GM12864 (cell line): ENCODE data around the gene TSPOAP1.

Source experiments
- DNase-seq: peaks from one replicate; pipeline ENCODE4 v3.0.0-alpha.2; 2011; ENCODE audit warnings: low read depth
- H3K4me3 ChIP-seq: 2 replicates; pipeline ENCODE4 v1.5.1; 2011; ENCODE audit warnings: mild to moderate bottlenecking, low read depth, low read length, control low read depth
- CTCF ChIP-seq: IDR thresholded peaks from 2 replicates; pipeline ENCODE4 v1.5.1; 2011; ENCODE audit warnings: low read depth, mild to moderate bottlenecking, moderate library complexity, low read length, control low read depth, inconsistent platforms; ENCODE audit errors: missing control alignments

TSPOAP1 gene

GRCh38 chr17:58314706-58315015 is 13.9 kb downstream of the TSPOAP1 start:
- no peak for TF ChIP-seq CTCF
- no peak overlapping the region for H3K4me3 ChIP-seq
- no peak for DNase-seq

DNA sequence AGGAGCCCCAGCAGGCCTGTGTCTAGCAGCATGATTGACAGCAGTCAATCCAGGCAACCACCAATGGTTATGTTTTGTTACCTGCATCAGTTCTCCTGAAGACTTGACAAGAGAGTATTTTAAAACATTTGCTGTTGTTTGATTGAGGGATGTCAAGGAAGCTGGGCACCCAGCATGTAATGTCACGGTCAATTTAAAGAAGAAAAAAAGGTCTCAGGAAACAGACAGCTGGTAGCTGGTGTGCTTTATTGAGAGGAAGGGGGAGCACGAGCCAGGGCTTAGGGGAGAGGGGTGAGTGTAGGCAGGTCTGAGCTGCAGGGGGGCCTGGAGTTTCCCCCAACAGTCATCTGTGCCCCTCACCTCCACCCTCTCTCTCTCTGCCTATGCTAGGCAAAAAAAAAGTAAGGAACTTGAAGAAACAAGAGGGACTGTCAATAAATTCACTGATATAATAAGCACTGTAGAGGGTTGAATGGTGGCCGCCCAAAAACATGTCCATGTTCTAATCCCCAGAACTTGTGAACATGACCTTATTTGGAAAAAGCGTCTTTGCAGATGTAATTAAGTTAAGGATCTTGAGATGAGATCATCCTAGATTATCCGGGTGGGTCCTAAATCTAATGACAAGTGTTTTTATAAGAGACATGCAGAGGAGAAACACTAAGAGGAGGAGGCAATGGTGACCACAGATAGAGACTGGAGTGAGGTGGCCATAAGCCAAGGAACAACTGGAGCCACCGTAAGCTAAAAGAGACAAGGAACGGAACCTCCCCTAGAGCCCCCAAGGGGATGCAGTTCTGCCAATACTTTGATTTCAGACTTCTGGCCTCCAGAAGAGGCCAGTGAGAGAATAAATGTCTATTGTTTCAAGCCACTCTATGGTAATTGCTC is 14.5 kb downstream of the TSPOAP1 start:
- DNase-seq, result no peak
- no peak overlapping the region for H3K4me3 ChIP-seq
- no peak for TF ChIP-seq CTCF

DNA sequence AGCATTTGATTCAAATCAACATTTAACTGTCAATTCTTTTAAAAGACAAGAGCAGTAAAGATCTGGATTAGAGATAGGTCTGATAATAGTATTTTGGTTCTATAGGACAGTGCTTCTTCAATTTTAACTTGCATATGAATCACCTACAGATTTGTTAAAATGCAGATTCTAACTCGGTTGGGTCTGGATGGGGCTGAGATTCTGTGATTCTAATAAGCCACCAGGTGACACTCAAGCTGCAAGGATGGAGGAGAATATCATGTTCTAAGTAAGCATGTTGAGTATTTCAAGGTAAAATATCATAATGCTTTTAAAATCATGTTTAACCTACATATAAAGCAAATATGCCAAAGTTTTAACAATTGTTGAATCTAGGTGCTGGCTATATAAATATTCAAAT is 15.8 kb downstream of the TSPOAP1 start:
- no peak for DNase-seq
- no peak for TF ChIP-seq CTCF
- no peak overlapping the region for H3K4me3 ChIP-seq

DNA sequence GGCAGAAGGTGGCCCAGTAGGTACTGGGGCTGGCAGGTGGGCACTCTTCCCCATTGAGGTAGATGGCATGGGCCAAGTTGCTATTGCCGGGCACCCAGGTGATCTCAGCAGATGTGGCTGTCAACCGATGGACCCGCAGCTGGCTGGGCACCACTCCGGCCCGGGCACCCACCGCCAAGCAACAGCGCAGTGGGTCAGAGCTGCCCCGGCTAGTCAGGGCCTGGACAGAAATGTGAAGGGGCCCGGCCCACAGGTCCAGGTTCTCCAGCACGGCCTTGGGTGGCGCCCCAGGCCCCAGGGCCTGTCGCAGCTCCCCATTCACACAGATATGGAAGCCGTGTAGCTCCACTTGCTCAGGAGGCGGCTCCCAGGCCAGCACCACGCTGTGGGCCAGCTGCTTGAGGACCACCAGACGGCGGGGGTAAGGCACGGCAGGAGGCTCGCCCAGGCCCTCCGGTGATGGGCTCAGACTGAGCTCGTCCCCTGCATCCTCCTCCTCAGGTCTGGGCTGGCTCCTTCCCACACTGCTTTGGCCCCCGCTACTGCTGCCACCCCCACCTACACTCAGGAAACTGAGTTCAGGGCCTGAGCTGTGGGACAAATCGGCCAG is 16.5 kb downstream of the TSPOAP1 start:
- H3K4me3 ChIP-seq, result no peak overlapping the region
- no peak for DNase-seq
- TF ChIP-seq CTCF, result no peak

- no peak overlapping the region for H3K4me3 ChIP-seq
- DNase-seq, result no peak
- no peak for TF ChIP-seq CTCF
Measured at GRCh38 chr17:58311429-58311894, 17.1 kb downstream of the TSPOAP1 start.

DNA sequence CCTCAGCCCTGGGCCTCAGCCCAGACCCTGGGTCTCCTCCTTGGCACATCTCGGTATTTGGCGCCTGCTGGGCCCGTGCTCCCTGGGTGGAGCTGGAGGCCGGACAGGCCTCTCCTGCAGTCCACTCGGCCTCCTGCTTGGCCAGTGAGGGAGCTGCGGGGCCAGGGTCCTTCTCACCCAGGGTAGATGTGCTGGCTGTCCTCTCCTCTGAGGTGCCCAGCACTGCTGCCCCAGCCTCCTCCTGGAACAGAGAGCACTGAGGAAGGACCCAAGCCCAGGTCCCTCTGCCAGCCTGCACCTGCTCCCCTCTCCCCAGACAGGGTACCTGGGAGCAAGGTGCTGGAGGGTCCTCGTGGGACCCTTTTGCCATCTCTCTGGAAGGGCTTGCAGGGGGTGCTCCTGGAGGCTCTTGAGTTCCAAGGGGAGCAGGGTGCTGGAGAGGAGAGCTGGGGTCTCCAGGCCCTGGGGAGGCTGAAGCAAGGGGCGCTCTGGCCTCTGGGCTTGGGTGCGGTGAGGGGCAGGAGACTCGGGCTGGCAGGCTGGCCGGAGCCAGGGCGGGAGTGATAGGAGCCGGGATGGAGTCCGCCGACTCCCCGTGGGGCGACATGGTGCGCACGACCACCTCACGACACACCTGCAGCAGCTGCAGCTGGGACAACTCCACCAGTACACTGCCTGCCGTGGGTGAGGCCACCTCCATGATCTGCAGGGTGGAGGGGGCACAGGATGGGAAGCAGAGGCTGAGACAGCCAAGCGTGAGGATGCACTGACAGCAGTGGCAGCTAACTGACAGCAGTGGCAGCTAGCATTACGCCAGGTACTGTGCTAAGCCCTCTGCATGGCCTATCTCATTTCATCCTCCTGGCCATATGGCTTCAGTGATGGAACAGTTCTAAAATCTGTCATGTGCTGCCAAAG is 17.8 kb downstream of the TSPOAP1 start:
- H3K4me3 ChIP-seq, result no peak overlapping the region
- no peak for DNase-seq
- no peak for TF ChIP-seq CTCF
